Parathyroid adenoma (tissue), 2 donors: Measurements from ENCODE around the gene RSPH10B.
"Not testable (repeated sequence)": the region's sequence is repeated elsewhere in the genome, so short reads cannot be mapped to it uniquely, and the experiment has no call there.

Source experiments
- H2AFZ ChIP-seq: fragments of 300-600 bp; sonication (generic); one replicate; pipeline ENCODE4 v1.7.0; 2017; ENCODE audit warnings: antibody characterized with exemption, mild to moderate bottlenecking
- H3K27ac ChIP-seq: fragments of 300-600 bp; sonication (generic); one replicate; pipeline ENCODE4 v1.7.0; 2017
- H3K27me3 ChIP-seq: fragments of 300-600 bp; sonication (generic); one replicate; pipeline ENCODE4 v1.7.0; 2017; ENCODE audit warnings: low read length; ENCODE audit not compliant: control insufficient read depth, insufficient read depth
- H3K36me3 ChIP-seq: fragments of 300-600 bp; sonication (generic); one replicate; pipeline ENCODE4 v1.7.0; 2017; ENCODE audit warnings: low read length; ENCODE audit not compliant: control insufficient read depth, insufficient read depth
- H3K4me1 ChIP-seq: fragments of 300-600 bp; sonication (generic); one replicate; pipeline ENCODE4 v1.7.0; 2017; ENCODE audit warnings: control low read depth
- H3K4me2 ChIP-seq: fragments of 300-600 bp; sonication (generic); one replicate; pipeline ENCODE4 v1.7.0; 2017; ENCODE audit warnings: low read length
- H3K4me3 ChIP-seq: fragments of 300-600 bp; sonication (generic); one replicate; pipeline ENCODE4 v1.7.0; 2017; ENCODE audit warnings: low read depth, low read length
- H3K79me2 ChIP-seq: fragments of 300-600 bp; sonication (generic); one replicate; pipeline ENCODE4 v1.7.0; 2017; ENCODE audit warnings: control low read depth
- H3K9ac ChIP-seq: fragments of 300-600 bp; sonication (generic); one replicate; pipeline ENCODE4 v1.7.0; 2017; ENCODE audit warnings: mild to moderate bottlenecking
- H3K9me3 ChIP-seq: fragments of 300-600 bp; sonication (generic); one replicate; pipeline ENCODE4 v1.7.0; 2017; ENCODE audit warnings: low read length; ENCODE audit not compliant: control insufficient read depth
- donor health status: primary hyperparathyroidism.

Gene RSPH10B

GRCh38 chr7:5963810-5964209 lies 6.7 kb downstream of the RSPH10B start:
- not testable (repeated sequence) for H3K27ac ChIP-seq, H3K27me3 ChIP-seq, H3K36me3 ChIP-seq, H3K4me2 ChIP-seq, H3K9me3 ChIP-seq, H3K4me1 ChIP-seq, H3K9ac ChIP-seq, H3K4me3 ChIP-seq, H3K79me2 ChIP-seq, H2AFZ ChIP-seq

GRCh38 chr7:5963205-5963604 lies 7.3 kb downstream of the RSPH10B start:
- H3K4me2 ChIP-seq, H3K27ac ChIP-seq, H3K36me3 ChIP-seq, H2AFZ ChIP-seq, H3K4me3 ChIP-seq, H3K79me2 ChIP-seq, H3K4me1 ChIP-seq, H3K27me3 ChIP-seq, H3K9me3 ChIP-seq, H3K9ac ChIP-seq: not testable (repeated sequence)

GRCh38 chr7:5934945-5935450 lies 35.5 kb downstream of the RSPH10B start:
- not testable (repeated sequence) for H3K4me3 ChIP-seq, H3K79me2 ChIP-seq, H3K36me3 ChIP-seq, H3K27ac ChIP-seq, H3K27me3 ChIP-seq, H3K4me1 ChIP-seq, H3K9me3 ChIP-seq, H3K4me2 ChIP-seq, H2AFZ ChIP-seq, H3K9ac ChIP-seq

- H3K79me2 ChIP-seq, H3K4me3 ChIP-seq, H3K4me2 ChIP-seq, H3K9ac ChIP-seq, H3K36me3 ChIP-seq, H3K9me3 ChIP-seq, H3K27me3 ChIP-seq, H3K4me1 ChIP-seq: not testable (repeated sequence)
- Histone ChIP-seq H2AFZ (peak overlapping the region; percentile 38), H3K27ac (peak overlapping the region; percentile 74)
Measured at GRCh38 chr7:5931905-5932644, 38.4 kb downstream of the RSPH10B start.

DNA sequence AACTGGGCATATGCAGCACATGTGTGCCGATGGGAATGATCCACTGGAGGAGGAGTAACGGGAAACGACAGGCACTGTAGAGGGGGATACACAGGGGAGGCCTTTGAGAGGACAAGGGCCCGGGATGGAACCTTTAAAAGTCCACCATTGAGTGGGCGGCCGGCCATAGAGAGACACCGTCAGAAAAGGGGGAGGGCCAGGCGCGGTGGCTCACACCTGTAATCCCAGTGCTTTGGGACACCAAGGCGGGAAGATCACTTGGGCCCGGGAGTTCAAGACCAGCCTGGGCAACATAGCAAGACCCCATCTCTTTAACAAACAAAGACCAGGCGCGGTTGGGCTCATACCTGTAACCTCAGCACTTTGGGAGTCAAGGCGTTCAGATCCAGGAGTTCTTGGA lies 39.2 kb downstream of the RSPH10B start:
- H3K36me3 ChIP-seq: not testable (repeated sequence)

DNA sequence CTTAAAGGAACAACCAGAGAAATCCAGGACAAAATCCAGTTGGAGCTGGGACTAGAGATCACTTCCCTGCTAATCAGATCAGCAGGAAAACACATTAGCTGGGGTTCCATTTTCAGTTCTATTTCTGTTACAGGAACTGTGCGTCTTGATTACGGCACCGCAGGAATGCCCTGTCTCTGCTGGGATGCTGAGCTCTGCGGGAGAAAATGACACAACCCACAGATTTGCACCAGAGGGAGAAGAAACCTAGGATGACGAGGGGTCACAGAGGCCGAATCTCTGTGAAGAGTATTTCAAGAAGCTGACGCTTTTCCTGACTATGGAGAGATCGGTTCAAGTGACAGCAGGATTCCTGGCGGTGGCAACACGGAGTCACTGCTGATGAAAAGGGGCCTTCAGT lies 40.2 kb downstream of the RSPH10B start:
- H2AFZ ChIP-seq, H3K4me3 ChIP-seq, H3K36me3 ChIP-seq, H3K27me3 ChIP-seq, H3K9ac ChIP-seq, H3K79me2 ChIP-seq, H3K4me2 ChIP-seq, H3K9me3 ChIP-seq, H3K27ac ChIP-seq, H3K4me1 ChIP-seq: not testable (repeated sequence)

More for the DNA sequence above, 39.2 kb downstream of the RSPH10B start:
- H3K4me1 ChIP-seq, H3K9me3 ChIP-seq, H2AFZ ChIP-seq, H3K27me3 ChIP-seq, H3K4me2 ChIP-seq, H3K79me2 ChIP-seq, H3K4me3 ChIP-seq, H3K9ac ChIP-seq: not testable (repeated sequence)
- peak overlapping the region; percentile 74 for H3K27ac ChIP-seq

DNA sequence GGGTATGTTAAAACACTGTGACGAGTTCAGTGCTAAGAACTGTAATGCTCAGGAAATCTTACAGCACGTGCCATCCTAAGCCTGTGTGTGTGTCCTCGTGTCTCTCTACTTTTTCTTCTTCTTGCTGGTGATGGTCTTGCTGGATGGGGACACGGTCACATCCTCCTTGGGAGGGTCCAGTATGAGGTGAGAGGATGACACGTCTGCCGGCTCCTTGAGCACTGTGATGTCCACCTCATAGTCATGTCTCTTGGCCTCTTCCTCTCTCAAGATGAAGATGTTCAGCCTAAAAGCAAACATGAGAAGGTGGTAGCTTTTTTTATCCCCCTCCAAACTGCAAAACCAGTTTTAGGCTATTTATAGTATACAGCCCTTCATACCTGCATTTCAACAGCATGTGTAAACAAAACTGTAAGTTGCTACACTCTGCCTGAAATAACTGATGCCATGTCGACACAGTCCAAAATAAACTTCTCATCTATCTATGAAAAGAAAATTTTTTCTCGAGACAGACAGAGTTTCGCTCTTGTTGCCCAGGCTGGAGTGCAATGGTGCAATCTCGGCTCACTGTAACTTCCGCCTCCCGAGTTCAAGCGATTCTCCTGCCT lies 44.1 kb downstream of the RSPH10B start:
- not testable (repeated sequence) for H3K9ac ChIP-seq, H2AFZ ChIP-seq, H3K79me2 ChIP-seq, H3K9me3 ChIP-seq, H3K36me3 ChIP-seq, H3K4me1 ChIP-seq, H3K27me3 ChIP-seq, H3K4me3 ChIP-seq, H3K4me2 ChIP-seq
- H3K27ac ChIP-seq: peak overlapping the region; percentile 60

DNA sequence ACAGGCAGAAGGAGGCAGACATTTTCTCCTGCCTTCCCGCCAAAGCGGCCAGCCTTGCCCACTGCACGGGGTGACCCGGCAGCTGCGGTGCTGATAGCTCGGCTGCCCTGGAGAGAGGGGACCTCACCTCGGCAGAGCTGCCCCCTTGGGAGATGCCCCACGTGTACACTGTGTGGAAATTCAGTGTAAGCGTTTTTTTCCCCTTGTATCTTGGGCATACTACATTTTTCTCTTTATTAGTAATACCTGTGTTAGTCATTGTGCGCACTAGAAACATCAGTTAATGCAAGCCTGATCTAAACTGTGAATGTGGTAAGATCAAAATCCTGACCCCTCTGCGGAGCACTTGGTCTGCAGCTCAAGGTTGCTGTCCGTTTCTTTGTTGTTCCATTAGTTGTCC lies 45.9 kb downstream of the RSPH10B start:
- H3K27ac ChIP-seq, H3K79me2 ChIP-seq, H2AFZ ChIP-seq, H3K9me3 ChIP-seq, H3K9ac ChIP-seq, H3K4me1 ChIP-seq, H3K4me2 ChIP-seq, H3K36me3 ChIP-seq, H3K27me3 ChIP-seq, H3K4me3 ChIP-seq: not testable (repeated sequence)

DNA sequence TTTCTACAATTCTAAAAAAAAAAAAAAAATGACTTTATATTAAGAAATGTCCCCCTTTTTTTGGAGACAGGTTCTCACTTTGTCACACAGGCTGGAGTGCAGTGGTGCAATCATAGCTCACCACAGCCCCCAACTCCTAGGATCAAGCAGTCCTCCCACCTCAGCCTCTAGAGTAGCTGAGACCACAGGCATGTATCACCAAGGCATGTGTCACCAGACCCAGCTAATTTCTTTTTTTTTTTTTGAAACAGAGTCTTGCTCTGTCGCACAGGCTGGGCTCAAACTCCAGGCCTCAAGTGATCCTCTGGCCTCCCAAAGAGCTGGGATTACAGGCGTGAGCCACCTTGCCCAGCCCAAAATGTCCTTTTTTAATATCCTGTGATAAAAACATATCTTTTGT lies 46.3 kb downstream of the RSPH10B start:
- H3K79me2 ChIP-seq, H3K27ac ChIP-seq, H3K4me3 ChIP-seq, H3K4me2 ChIP-seq, H3K27me3 ChIP-seq, H3K9me3 ChIP-seq, H3K4me1 ChIP-seq, H3K36me3 ChIP-seq, H3K9ac ChIP-seq, H2AFZ ChIP-seq: not testable (repeated sequence)

DNA sequence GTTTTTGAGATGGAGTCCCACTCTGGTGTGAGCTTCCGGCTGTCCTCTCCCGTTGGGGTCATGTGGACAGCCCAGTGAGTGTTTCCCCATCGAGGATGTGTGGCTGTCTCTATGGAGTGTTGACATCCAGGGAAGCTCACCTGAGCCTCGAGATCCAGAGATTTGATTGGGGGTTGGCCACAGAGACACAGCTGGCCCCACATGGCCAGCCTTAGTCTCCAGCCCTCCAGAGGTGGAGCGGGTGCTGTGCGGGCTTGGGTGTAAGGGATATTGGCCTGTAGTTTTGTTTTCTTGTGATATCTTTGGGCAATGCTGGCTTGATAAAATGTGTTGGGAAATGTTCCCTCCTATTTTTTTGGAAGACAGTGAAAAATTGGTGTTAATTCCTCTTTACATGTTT lies 54.0 kb downstream of the RSPH10B start:
- H3K4me1 ChIP-seq, H2AFZ ChIP-seq, H3K27me3 ChIP-seq, H3K36me3 ChIP-seq, H3K27ac ChIP-seq, H3K79me2 ChIP-seq, H3K9ac ChIP-seq, H3K4me2 ChIP-seq, H3K9me3 ChIP-seq, H3K4me3 ChIP-seq: not testable (repeated sequence)

- not testable (repeated sequence) for H3K27ac ChIP-seq, H3K4me1 ChIP-seq, H3K9ac ChIP-seq, H3K79me2 ChIP-seq, H3K9me3 ChIP-seq, H3K27me3 ChIP-seq, H3K4me2 ChIP-seq, H3K36me3 ChIP-seq, H3K4me3 ChIP-seq, H2AFZ ChIP-seq
Measured at GRCh38 chr7:5908835-5909234, 61.7 kb downstream of the RSPH10B start.
